SK-N-SH (cell line): ENCODE measurements around the gene GAS2L1. TPM values are rescaled to one million over a fixed set of nuclear protein-coding genes. Genes with fewer than 3 reads are reported as not detected.

Source experiments
- CTCF ChIA-PET: fragments of 300-600, 350-600 bp; formaldehyde crosslinking; extraction: SDS; loops from one replicate; lab custom pipeline; 2021; lab: Yijun Ruan, JAX
- POLR2A ChIA-PET: fragments of 350-600 bp; sonication (Branson Sonifier 250); formaldehyde crosslinking; extraction: SDS; loops from one replicate; lab custom pipeline; 2020; ENCODE audit warnings: antibody characterized with exemption, inconsistent platforms; lab: Yijun Ruan, JAX
- DNase-seq: peaks from one replicate; pipeline ENCODE4 v3.0.0; 2012
- H2AFZ ChIP-seq: fragments of 200-600 bp; sonication (generic); 2 replicates; pipeline ENCODE4 v1.8.1; 2016; ENCODE audit warnings: antibody characterized with exemption, mild to moderate bottlenecking, low read depth
- H3F3A ChIP-seq: fragments of 200-600 bp; sonication (generic); replicated peaks from 2 replicates; pipeline ENCODE3; 2016; ENCODE audit warnings: antibody characterized with exemption, mild to moderate bottlenecking; ENCODE audit not compliant: insufficient read depth
- H3K27ac ChIP-seq, 2 experiments: fragments of 200-500 bp in 1 of 2; fragments of 200-600 bp in 1 of 2; sonication (Bioruptor generic) in 1 of 2; sonication (generic), shearing (Covaris generic) in 1 of 2; 2 replicates each; pipeline versions ENCODE4 v1.5.1 to v1.6.1; 2014 to 2016; ENCODE audit warnings: low read depth in 2 of 2, inconsistent platforms in 1 of 2, low read length in 1 of 2, mild to moderate bottlenecking in 1 of 2, mixed read lengths in 1 of 2
- H3K27me3 ChIP-seq: fragments of 200-600 bp; sonication (generic), shearing (Covaris generic); 2 replicates; pipeline ENCODE4 v1.6.1; 2016; ENCODE audit warnings: mixed run types; ENCODE audit not compliant: insufficient read depth
- H3K36me3 ChIP-seq, 2 experiments: fragments of 200-500 bp in 1 of 2; fragments of 200-600 bp in 1 of 2; sonication (Bioruptor generic) in 1 of 2; sonication (generic) in 1 of 2; replicated peaks in 1 of 2; 2 replicates each; pipeline versions ENCODE3 to v1.5.1; 2014 to 2016; ENCODE audit warnings: low read length in 1 of 2, mild to moderate bottlenecking in 1 of 2; ENCODE audit not compliant: insufficient read depth in 2 of 2, control insufficient read depth in 1 of 2
- H3K4me1 ChIP-seq, 2 experiments: fragments of 200-500 bp in 1 of 2; fragments of 200-600 bp in 1 of 2; sonication (Bioruptor generic) in 1 of 2; sonication (generic), shearing (Covaris generic) in 1 of 2; 2 replicates each; pipeline versions ENCODE4 v1.5.1 to v1.6.1; 2014 to 2016; ENCODE audit warnings: low read depth in 1 of 2, low read length in 1 of 2, mixed run types in 1 of 2; ENCODE audit not compliant: insufficient read depth in 2 of 2, control insufficient read depth in 1 of 2
- H3K4me2 ChIP-seq: fragments of 200-600 bp; sonication (generic), shearing (Covaris generic); 2 replicates; pipeline ENCODE4 v1.6.1; 2017; ENCODE audit warnings: mixed run types
- H3K4me3 ChIP-seq, 2 experiments: fragments of 200-500 bp in 1 of 2; fragments of 200-600 bp in 1 of 2; sonication (Bioruptor generic) in 1 of 2; sonication (generic), shearing (Covaris generic) in 1 of 2; 2 replicates each; pipeline versions ENCODE4 v1.5.1 to v1.8.1; 2014 to 2016; ENCODE audit warnings: low read depth in 2 of 2, inconsistent platforms in 1 of 2, low read length in 1 of 2, mild to moderate bottlenecking in 1 of 2, mixed read lengths in 1 of 2, moderate library complexity in 1 of 2
- H3K79me2 ChIP-seq: fragments of 200-600 bp; sonication (generic); 2 replicates; pipeline ENCODE4 v1.8.1; 2017; ENCODE audit warnings: mild to moderate bottlenecking; ENCODE audit not compliant: insufficient read depth
- H3K9ac ChIP-seq: fragments of 200-600 bp; sonication (generic); 2 replicates; pipeline ENCODE4 v1.6.1; 2017; ENCODE audit warnings: mixed run types
- H3K9me2 ChIP-seq: fragments of 200-600 bp; sonication (generic); 2 replicates; pipeline ENCODE4 v1.6.1; 2017; ENCODE audit warnings: mixed run types
- H3K9me3 ChIP-seq: fragments of 200-600 bp; sonication (generic); 2 replicates; pipeline ENCODE4 v1.6.1; 2017; ENCODE audit warnings: mixed run types, mild to moderate bottlenecking, moderate library complexity
- H4K20me1 ChIP-seq: fragments of 200-600 bp; sonication (generic); 2 replicates; pipeline ENCODE4 v1.6.1; 2017; ENCODE audit warnings: mild to moderate bottlenecking, mixed run types; ENCODE audit not compliant: insufficient read depth
- ELF1 ChIP-seq: IDR thresholded peaks from 2 replicates; pipeline ENCODE4 v1.4.0; 2012
- FOSL2 ChIP-seq: IDR thresholded peaks from 2 replicates; pipeline ENCODE4 v1.4.0; 2012; ENCODE audit warnings: low read depth, mild to moderate bottlenecking, moderate library complexity, borderline replicate concordance
- FOXJ3 ChIP-seq: sonication (generic); formaldehyde crosslinking; IDR thresholded peaks from 2 replicates; pipeline ENCODE4 v1.5.1; 2020; ENCODE audit warnings: mild to moderate bottlenecking, missing genetic modification reagents
- FOXM1 ChIP-seq: IDR thresholded peaks from 2 replicates; pipeline ENCODE4 v1.4.0; 2012; ENCODE audit warnings: low read depth, mild to moderate bottlenecking
- GATA2 ChIP-seq: sonication (generic); formaldehyde crosslinking; IDR thresholded peaks from 2 replicates; pipeline ENCODE4 v1.5.0; 2020; ENCODE audit warnings: mild to moderate bottlenecking, missing genetic modification reagents
- IRF3 ChIP-seq: fragments of 150-350 bp; IDR thresholded peaks from 2 replicates; pipeline ENCODE4 v1.6.1; 2016; ENCODE audit warnings: mild to moderate bottlenecking, low read depth, low read length
- MXI1 ChIP-seq: IDR thresholded peaks from 2 replicates; pipeline ENCODE4 v1.6.1; 2012; ENCODE audit warnings: mild to moderate bottlenecking, low read depth, low read length, improper control_type of control experiment
- POLR2AphosphoS5 ChIP-seq: IDR thresholded peaks from 2 replicates; pipeline ENCODE4 v1.6.1; 2012; ENCODE audit warnings: low read depth, low read length
- RCOR1 ChIP-seq: fragments of 150-350 bp; IDR thresholded peaks from 2 replicates; pipeline ENCODE4 v1.6.1; 2017; ENCODE audit warnings: antibody characterized with exemption, low read length
- TEAD4 ChIP-seq: IDR thresholded peaks from 2 replicates; pipeline ENCODE4 v1.4.0; 2012; ENCODE audit warnings: mild to moderate bottlenecking, borderline replicate concordance; ENCODE audit not compliant: insufficient read depth
- USF1 ChIP-seq: IDR thresholded peaks from 2 replicates; pipeline ENCODE4 v1.4.0; 2012; ENCODE audit warnings: low read depth, borderline replicate concordance
- YY1 ChIP-seq: IDR thresholded peaks from 2 replicates; pipeline ENCODE4 v1.4.0; 2012; ENCODE audit warnings: low read depth, mild to moderate bottlenecking
- ZBTB33 ChIP-seq: IDR thresholded peaks from 2 replicates; pipeline ENCODE4 v1.4.0; 2012; ENCODE audit warnings: low read depth, borderline replicate concordance
- WGBS: methylation state at CpG from one replicate; pipeline ENCODE4 v1.1.6; 2017; ENCODE audit warnings: low lambda C conversion rate; 5-methylcytosine and 5-hydroxymethylcytosine counted together
- polyA plus RNA-seq, 3 experiments: library from polyadenylated mRNA; depleted of rRNA; stranded (reverse); fragments of >200 nt; gene quantifications; 2 replicates each; pipeline ENCODE4 v1.2.3, GENCODE V29; 2012
- TF ChIP-seq, protein P1 (sequence below): IDR thresholded peaks from 2 replicates; pipeline ENCODE4; 2012
- TF ChIP-seq, protein P2 (sequence below): IDR thresholded peaks from 2 replicates; pipeline ENCODE4 v1.4.0; 2012; ENCODE audit warnings: low read depth

GAS2L1 gene
- polyA plus RNA-seq, 1 of the 3 experiments (the other 2 are of a cell fraction), result 21.8 TPM

- Histone ChIP-seq H3K9me2 (no peaks in the 10 kb centered on the region), H3F3A (peaks cover 12% of the 10 kb centered on the region), H4K20me1 (peaks cover 98% of the 10 kb centered on the region), H3K27ac (no peak overlapping the region), H3K4me1 (no peaks in the 10 kb centered on the region; a peak in 3 of 4 replicates), H3K79me2 (peaks cover 100% of the 10 kb centered on the region), H3K9me3 (no peaks in the 10 kb centered on the region), H2AFZ (no peak overlapping the region), H3K4me3 (no peak overlapping the region), H3K4me2 (no peak overlapping the region), H3K9ac (no peak overlapping the region), H3K27me3 (no peaks in the 10 kb centered on the region), H3K36me3 (peaks cover 74 to 97% of the 10 kb centered on the region in 2 experiments)
- CTCF ChIA-PET, result interaction anchor here (2.1 kb wide), 1 partner anchor 32 kb away, joined by 7 read pairs; no protein-coding TSS in a partner anchor
- 75% methylated on average over 1 of the region's 1 CpG for WGBS
- no peak for DNase-seq
- POLR2A ChIA-PET, result no interaction called here
- TF ChIP-seq, protein P1, sequence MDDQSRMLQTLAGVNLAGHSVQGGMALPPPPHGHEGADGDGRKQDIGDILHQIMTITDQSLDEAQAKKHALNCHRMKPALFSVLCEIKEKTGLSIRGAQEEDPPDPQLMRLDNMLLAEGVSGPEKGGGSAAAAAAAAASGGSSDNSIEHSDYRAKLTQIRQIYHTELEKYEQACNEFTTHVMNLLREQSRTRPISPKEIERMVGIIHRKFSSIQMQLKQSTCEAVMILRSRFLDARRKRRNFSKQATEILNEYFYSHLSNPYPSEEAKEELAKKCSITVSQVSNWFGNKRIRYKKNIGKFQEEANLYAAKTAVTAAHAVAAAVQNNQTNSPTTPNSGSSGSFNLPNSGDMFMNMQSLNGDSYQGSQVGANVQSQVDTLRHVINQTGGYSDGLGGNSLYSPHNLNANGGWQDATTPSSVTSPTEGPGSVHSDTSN, result no peak
- no peak for TF ChIP-seq GATA2 (CRISPR knock-in tag)
- TF ChIP-seq TEAD4, result no peak
- no peak for TF ChIP-seq POLR2AphosphoS5
- no peak for TF ChIP-seq RCOR1
- TF ChIP-seq IRF3, result no peak
- no peak for TF ChIP-seq ELF1
- TF ChIP-seq FOXJ3, result no peak
- no peak for TF ChIP-seq YY1
- TF ChIP-seq, protein P2, sequence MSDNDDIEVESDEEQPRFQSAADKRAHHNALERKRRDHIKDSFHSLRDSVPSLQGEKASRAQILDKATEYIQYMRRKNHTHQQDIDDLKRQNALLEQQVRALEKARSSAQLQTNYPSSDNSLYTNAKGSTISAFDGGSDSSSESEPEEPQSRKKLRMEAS, result no peak
- TF ChIP-seq ZBTB33, result no peak
- no peak for TF ChIP-seq FOSL2
Observed at GRCh38 chr22:29277927-29278326, 28.5 kb upstream of the GAS2L1 start.

DNA sequence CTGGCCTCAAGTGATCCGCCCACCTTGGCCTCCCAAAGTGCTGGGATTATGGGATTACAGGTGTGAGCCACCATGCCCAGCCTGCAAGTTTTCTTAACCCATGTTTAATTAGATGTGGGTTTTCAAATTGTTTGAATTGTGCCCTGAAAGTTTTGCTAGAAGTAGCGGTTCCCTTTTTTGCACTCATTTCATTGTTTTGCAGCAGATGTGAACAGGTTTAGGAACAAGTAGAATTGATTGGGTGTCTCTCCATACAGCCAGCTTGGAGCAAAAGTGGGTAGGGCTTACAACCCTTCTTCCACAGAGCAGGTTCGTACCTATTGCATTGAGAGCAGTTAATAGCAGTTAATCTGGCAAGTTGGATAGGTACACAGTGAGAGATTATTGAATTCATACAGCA lies 22.3 kb upstream of the GAS2L1 start:
- CTCF ChIA-PET, result interaction anchor here (1.2 to 1.4 kb wide), 2 partner anchors 29 to 39 kb away, joined by 4 to 5 read pairs; no protein-coding TSS in a partner anchor
- no peak for DNase-seq

More for the DNA sequence above, 22.3 kb upstream of the GAS2L1 start:
- peaks cover 57 to 95% of the 10 kb centered on the region in 2 experiments for H3K36me3 ChIP-seq
- WGBS, result 93% methylated on average over 3 of the region's 3 CpGs
- H3K4me2 ChIP-seq, result no peak overlapping the region
- H3K27me3 ChIP-seq, result no peaks in the 10 kb centered on the region
- no peaks in the 10 kb centered on the region for H3K9me3 ChIP-seq
- no peaks in the 10 kb centered on the region for H3K9me2 ChIP-seq
- H2AFZ ChIP-seq, result no peak overlapping the region
- H3K4me3 ChIP-seq, result no peak overlapping the region
- peaks cover 87% of the 10 kb centered on the region for H4K20me1 ChIP-seq
- H3F3A ChIP-seq, result peaks cover 11% of the 10 kb centered on the region
- H3K9ac ChIP-seq, result no peak overlapping the region
- H3K4me1 ChIP-seq, result no peaks in the 10 kb centered on the region
- POLR2A ChIA-PET, result no interaction called here
- H3K79me2 ChIP-seq, result peaks cover 100% of the 10 kb centered on the region
- H3K27ac ChIP-seq, result no peak overlapping the region
- TF ChIP-seq FOSL2 (no peak), MXI1 (no peak), YY1 (no peak), USF1 (no peak), FOXM1 (no peak)
